22Rv1 (cell line): ENCODE measurements around the gene DENND4A.

Experiments
- CTCF ChIP-seq: fragments of 450-650 bp; IDR thresholded peaks from 2 replicates; pipeline ENCODE4 v1.5.1; 2017; ENCODE audit warnings: mild to moderate bottlenecking
- ZFX ChIP-seq: fragments of 450-650 bp; IDR thresholded peaks from 2 replicates; pipeline ENCODE4 v1.6.1; 2017; ENCODE audit warnings: antibody characterized with exemption, borderline replicate concordance

GRCh38 chr15:65789105-65789504 is 3.0 kb downstream of the DENND4A start:
- TF ChIP-seq CTCF, result no peak
- TF ChIP-seq ZFX, result no peak
